Left ventricle myocardium superior (tissue), 1 donor: ENCODE measurements around the gene NUP214. TPM values are rescaled to one million over a fixed set of nuclear protein-coding genes. Genes with fewer than 3 reads are reported as not detected.

Experiments used
- ATAC-seq: fragments of 200-7000 bp; cut with Tn5 transposase; one replicate; pipeline ENCODE4 v1.9.1; 2020; ENCODE audit warnings: mild to moderate bottlenecking, moderate library complexity
- DNase-seq: peaks from one replicate; pipeline ENCODE4 v3.0.0-alpha.2; 2020
- intact Hi-C: fragments of 100-400 bp; cut with micrococcal nuclease; formaldehyde crosslinking; loops from one replicate; pipeline ENCODE4 v1.11.0; 2022
- total RNA-seq: library from RNA; stranded (reverse); fragmentation: NEBNext Ultra II Directional; extraction: Animal tissue kit (Norgen Biotek cat#: 25700); gene quantifications from one replicate; pipeline ENCODE4 v1.2.1, GENCODE V29; 2021
- donor health status: DM: no; HTN: yes; CAD: no; lungs with severe emphysema.

NUP214 gene
- total RNA-seq, 1 donor from 2014 or later: 28.9 TPM

- intact Hi-C loops: no loop called here
- ATAC-seq: no peak
- no peak for DNase-seq
Observed at GRCh38 chr9:131278702-131279111, 153.3 kb downstream of the NUP214 start.

- DNase-seq (peak; percentile 67), ATAC-seq (peak; percentile 20)
- intact Hi-C loops: no loop called here
Observed at GRCh38 chr9:131279196-131279862, 153.9 kb downstream of the NUP214 start.

GRCh38 chr9:131279863-131280570 is 154.6 kb downstream of the NUP214 start:
- ATAC-seq (no peak), DNase-seq (no peak)
- intact Hi-C loops: no loop called here

- DNase-seq: no peak
- intact Hi-C loops: no loop called here
- ATAC-seq: no peak
Observed at GRCh38 chr9:131280660-131281059, 155.3 kb downstream of the NUP214 start.

GRCh38 chr9:131281119-131281965 is 156.0 kb downstream of the NUP214 start:
- intact Hi-C loops: no loop called here
- ATAC-seq (no peak), DNase-seq (no peak)

GRCh38 chr9:131282175-131282574 is 156.8 kb downstream of the NUP214 start:
- intact Hi-C loops: no loop called here
- no peak for DNase-seq
- ATAC-seq: no peak

- DNase-seq: peak; percentile 78
- intact Hi-C loops: no loop called here
- peak; percentile 57 for ATAC-seq
Observed at GRCh38 chr9:131282688-131283422, 157.5 kb downstream of the NUP214 start.

Other genes with a start within 250 kb of the NUP214 start
- not detected for gene QRFP, start 228.8 kb upstream of the NUP214 start, total RNA-seq
- gene FIBCD1, start 186.3 kb upstream of the NUP214 start, total RNA-seq: 0.40 TPM
- 0.07 TPM for gene LAMC3, start 116.4 kb upstream of the NUP214 start, total RNA-seq
- gene AIF1L, start 29.1 kb upstream of the NUP214 start, total RNA-seq: 22.9 TPM
- gene FAM78A, start 150.9 kb downstream of the NUP214 start, total RNA-seq: 69.1 TPM
- 127 TPM for gene PLPP7, start 164.1 kb downstream of the NUP214 start, total RNA-seq